Renal pelvis (tissue), 4 donors: ENCODE data around the gene FMOD. TPM values are rescaled to one million over a fixed set of nuclear protein-coding genes. Genes with fewer than 3 reads are reported as not detected.
"Not testable (repeated sequence)": the region's sequence is repeated elsewhere in the genome, so short reads cannot be mapped to it uniquely, and the experiment has no call there.

Experiments used
- DNase-seq: peaks from one replicate; pipeline ENCODE4 v3.0.0-alpha.2; 2013
- polyA plus RNA-seq, 3 donors: library from polyadenylated mRNA; unstranded; fragments of 120-200 nt; gene quantifications; one replicate each; pipeline ENCODE4 v1.2.1, GENCODE V29; 2013; ENCODE audit not compliant: insufficient read length in 3 of 3

FMOD gene
- polyA plus RNA-seq, 3 donors: 30.8 to 48.2 (median 36.7) TPM

- no peak for DNase-seq
Measured at GRCh38 chr1:203328714-203329122, 22.2 kb downstream of the FMOD start.

GRCh38 chr1:203327684-203328457 lies 23.1 kb downstream of the FMOD start:
- peak; percentile 58 for DNase-seq

- DNase-seq: peak; percentile 94
Measured at GRCh38 chr1:203326830-203327683, 23.9 kb downstream of the FMOD start.

- DNase-seq: no peak
Measured at GRCh38 chr1:203325418-203326091, 25.4 kb downstream of the FMOD start.

GRCh38 chr1:203325026-203325417 lies 25.9 kb downstream of the FMOD start:
- DNase-seq: no peak

DNA sequence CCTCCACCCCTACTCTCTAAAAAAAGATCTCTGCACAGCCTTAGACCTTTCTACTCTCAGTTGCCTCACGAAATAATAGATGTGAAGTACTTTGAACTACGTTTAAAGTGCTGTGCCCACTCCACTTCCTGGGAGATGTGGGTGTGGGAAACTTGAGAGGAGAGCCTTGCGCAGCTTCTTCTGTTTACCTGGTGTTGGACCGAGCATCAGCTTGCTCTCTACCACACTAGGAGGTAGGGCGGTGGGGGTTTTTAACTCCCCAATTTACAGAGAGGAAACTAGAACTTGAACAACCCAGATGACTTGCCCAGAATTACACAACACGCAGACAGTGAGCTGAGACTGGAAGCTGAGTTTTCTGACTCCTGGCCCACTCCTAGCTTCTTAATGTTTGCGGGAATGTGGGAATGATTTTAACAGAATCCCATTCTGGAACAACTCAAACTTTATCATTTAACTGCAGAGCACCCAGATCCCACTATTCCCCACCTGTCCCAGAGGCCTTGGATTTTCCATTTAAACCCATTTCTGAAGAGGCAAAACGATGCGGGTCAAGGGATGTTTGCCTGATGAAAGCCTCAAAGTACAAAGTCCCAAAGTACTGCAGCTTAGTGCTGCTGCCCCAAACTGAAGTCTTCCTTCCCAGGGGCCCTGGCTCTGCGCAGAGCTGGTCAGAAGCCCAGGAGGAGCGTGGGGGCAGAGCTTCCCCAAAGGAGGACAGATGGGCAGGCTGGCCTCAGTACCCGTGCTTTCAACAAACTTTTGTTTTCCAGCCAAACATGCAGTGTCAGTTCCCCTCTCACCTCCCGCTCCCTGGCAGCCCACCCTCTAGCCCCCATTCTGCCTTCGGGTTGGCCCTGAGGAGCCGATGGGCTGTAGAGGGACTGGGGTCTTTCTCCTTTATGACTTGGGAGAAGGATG lies 26.6 kb downstream of the FMOD start:
- no peak for DNase-seq

DNA sequence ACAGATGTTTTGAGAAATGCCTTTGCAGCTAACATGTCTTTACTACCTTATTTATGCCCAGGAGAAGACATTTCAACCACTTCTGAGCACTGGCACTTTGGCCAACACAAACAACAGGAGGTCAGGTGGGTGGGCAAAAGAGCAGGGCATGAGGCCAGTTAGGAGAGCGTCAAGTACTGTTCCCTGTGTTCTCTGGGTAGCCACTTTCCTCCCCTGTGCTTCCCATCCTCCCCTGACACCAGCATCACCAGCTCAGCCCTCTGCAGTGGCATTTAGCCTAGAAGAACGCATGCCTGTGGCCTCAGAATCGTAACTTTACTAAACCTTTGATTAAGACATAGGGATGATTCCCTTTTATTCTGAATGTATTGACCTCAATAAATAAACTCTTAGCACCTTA lies 27.3 kb downstream of the FMOD start:
- no peak for DNase-seq

- DNase-seq: no peak
Measured at GRCh38 chr1:203322500-203323179, 28.3 kb downstream of the FMOD start.

- no peak for DNase-seq
Measured at GRCh38 chr1:203321273-203322052, 29.5 kb downstream of the FMOD start.

DNA sequence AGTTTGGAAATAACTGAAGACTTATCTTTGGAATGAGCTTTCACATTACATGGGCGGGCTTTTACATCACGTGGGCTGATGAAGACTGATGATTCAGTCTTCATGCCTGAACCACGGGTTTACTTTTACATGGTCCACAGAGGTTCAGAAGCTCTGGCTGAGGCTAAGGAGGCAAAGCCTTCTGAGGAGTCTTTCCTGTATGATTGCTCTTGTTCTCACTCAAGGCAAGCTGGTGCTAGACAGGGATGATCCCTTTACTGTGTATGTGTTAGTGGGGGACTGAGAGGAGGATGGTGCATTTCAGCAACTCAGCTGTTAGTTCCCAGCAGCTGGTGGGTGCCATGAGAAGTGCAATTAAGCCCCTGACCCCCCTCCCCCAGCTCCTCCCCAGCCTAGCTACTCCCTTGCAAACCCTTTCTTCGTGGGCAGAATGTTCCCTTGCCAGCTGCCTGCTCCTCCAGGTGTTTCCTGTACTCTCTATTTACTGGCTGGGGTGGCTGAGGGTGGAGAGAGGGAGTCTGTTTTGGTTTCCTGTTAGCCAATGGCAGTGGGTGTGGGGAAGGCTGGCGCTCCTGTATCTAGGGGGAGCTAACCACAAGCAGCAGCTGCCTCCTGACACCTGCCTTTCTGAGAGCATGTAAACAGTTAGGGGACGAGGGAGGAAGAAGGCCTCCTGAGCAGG lies 30.2 kb downstream of the FMOD start:
- DNase-seq: no peak

DNA sequence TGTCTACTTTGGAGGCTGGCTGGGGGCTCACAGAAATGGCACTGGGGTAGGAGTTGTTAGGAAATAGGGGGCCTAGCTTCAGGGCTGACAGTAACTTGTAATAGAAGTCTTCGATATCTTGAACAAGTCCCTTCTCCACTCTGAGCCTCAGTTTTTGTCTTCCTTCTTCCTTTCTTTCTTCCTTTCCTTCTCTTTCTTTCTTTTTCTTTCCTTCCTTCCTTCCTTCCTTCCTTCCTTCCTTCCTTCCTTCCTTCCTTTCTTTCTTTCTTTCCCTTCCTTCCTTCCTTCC lies 32.7 kb downstream of the FMOD start:
- DNase-seq: no peak

- DNase-seq: no peak
Measured at GRCh38 chr1:203317429-203318228, 33.3 kb downstream of the FMOD start.

- DNase-seq: peak; percentile 62
Measured at GRCh38 chr1:203316626-203317093, 34.3 kb downstream of the FMOD start.

GRCh38 chr1:203314025-203314759 lies 36.7 kb downstream of the FMOD start:
- not testable (repeated sequence) for DNase-seq

GRCh38 chr1:203311368-203312301 lies 39.3 kb downstream of the FMOD start:
- DNase-seq: no peak

DNA sequence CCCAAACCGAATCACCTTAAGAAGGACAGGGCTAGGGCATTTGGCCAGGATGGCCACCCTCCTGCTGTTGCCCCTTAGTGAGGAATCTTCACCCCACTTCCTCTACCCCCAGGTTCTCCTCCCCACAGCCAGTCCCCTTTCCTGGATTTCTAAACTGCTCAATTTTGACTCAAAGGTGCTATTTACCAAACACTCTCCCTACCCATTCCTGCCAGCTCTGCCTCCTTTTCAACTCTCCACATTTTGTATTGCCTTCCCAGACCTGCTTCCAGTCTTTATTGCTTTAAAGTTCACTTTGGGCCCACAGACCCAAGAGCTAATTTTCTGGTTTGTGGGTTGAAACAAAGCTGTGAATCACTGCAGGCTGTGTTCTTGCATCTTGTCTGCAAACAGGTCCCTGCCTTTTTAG lies 42.0 kb downstream of the FMOD start:
- no peak for DNase-seq
